Dermis microvascular lymphatic vessel endothelial cell (primary cell): ENCODE measurements around the gene AKR1C1. TPM values are rescaled to one million over a fixed set of nuclear protein-coding genes. Genes with fewer than 3 reads are reported as not detected.
"Not testable (repeated sequence)": the region's sequence is repeated elsewhere in the genome, so short reads cannot be mapped to it uniquely, and the experiment has no call there.

Experiments used
- DNase-seq, 2 donors: peaks; one replicate each; pipeline versions ENCODE4 v3.0.0 to v3.0.0-alpha.2; 2010; ENCODE audit warnings: low read depth in 2 of 2
- total RNA-seq: library from RNA; depleted of rRNA; stranded (reverse); fragments of >200 nt; gene quantifications from 2 replicates; pipeline ENCODE4 v1.2.1, GENCODE V29; 2014

The AKR1C1 gene
- total RNA-seq, result 30.8 and 81.5 TPM in 2 replicates

DNA sequence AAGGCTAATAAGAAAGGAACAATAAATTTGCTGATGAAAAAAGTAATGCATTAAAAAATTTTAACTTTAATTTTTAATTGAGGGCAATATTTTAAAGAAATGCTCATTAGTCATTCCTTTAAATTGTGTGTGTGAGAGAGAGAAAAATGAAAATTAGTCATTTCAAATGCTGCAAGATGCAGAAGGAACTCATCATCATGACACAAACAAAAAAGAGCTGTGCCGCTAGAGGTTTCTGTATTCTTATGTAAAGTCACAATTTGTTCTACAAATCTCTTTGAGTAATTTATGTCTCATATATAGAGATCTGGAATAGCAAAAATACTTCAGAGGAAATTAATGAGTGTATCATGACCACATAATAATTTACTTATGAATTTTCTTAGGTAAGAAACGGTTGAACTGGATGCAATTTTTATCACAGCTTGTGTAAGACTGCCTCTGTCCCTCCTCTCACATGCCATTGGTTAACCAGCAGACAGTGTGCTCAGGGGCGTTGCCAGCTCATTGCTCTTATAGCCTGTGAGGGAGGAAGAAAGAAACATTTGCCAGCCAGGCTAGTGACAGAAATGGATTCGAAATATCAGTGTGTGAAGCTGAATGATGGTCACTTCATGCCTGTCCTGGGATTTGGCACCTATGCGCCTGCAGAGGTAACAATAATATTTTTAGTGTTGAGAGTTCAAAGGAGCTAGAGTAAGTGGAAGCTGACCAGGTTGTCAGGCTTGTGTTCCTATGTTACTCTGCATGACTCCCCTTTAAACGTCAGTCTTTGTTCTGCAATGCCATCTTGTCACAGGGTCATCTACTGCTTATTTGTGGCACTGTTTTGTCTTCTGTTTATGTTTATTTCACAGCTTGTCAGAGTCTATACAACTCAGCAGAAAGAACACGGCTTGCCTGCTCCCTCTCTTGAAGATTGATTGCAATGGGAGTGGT is at the start of gene AKR1C1:
AKR1C1 (plus strand) TSS at position 540 of the 939 bp plus-strand sequence; CDS start at position 570, 30 bp downstream.
- DNase-seq, result not testable (repeated sequence)

DNA sequence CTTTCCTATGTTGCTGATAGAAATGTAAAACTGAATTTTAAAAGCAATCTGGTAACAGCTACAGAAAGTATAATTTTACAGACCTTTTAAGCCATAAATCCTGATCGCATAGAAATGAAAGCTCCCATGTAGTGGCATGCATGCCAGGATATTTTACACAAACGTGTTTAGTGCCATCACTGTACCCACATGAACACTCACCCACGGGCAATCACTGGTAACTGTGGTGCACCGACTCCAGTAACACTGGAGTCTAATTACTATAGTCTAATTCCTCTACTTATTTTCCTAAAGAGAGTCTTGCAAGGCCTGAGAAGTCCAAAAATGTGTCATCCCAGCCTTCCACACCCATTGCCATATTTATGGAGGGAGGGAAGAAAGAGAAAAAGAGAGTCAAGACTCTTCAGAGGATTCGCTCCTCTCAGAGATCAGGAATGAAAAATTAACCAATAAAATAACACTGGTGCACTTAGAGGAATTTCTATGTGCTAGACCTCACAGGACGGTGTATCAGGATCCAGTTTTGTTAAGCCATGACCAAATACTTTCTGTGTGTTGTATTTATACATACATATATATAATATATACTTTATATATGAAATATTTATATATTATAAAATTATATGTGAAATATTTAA is 48.9 kb upstream of the AKR1C1 start:
- no peak for DNase-seq

DNA sequence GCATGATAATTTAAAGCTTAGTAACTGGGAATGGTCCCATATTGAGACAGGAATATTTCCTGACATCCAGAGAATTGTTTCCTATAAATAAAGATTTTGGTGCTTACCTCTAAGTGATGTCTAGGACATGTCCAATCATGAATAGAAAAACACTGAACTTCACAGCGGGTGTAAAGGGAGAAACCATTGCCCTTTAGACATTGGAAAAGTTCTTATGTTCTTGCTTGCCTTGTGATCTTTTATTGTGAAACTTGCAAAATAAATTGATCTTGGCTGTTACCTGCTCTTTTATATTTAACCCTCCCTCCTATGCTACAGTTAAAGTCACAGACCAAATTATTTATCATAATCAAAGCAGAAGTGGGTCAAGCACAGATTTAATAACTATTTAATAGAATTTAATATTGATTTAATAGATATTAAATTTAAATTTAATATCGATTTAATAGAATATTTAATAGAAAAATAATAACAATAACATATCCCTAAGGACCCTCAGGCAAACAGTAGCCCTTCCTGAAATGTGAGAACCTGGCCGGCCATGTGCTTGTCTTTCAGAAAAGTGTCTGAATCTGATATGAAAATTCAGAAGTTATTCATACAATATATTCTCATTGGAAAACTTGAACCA is 47.0 kb upstream of the AKR1C1 start:
- no peak for DNase-seq

DNA sequence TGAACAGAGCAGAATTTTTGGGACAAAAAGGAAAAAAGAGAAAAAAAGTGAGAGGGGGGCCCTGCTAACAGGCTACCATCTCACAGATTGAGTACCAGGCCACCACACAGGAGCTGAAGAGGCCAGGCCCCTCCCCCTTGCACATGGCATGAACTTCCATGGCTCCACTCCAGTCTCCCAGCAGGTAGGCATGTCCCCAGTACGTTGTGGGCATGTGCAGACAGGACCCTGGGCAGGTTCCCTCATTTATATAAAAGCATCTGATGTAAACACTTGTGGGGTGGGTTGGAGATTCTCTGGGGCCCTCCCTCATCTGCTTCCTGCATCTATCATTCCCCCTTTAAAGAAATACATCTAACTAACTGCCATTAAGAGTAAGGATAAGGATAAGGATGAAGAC is 45.0 kb upstream of the AKR1C1 start:
- no peak for DNase-seq

DNA sequence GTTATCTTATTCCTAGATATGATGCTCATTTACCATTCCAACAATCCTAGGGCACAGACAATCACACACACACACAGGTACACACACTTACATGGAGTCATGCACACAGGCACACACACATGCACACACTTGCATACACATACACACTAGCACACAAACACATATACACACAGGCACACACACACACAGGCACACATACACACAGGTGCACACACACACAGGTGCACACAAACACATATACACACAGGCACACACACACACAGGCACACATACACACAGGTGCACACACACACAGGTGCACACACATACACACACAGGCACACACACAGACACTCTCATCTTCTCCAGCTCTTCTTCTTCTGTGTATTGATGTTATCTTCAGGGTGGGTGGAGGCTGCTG is 38.7 kb upstream of the AKR1C1 start:
- not testable (repeated sequence) for DNase-seq

DNA sequence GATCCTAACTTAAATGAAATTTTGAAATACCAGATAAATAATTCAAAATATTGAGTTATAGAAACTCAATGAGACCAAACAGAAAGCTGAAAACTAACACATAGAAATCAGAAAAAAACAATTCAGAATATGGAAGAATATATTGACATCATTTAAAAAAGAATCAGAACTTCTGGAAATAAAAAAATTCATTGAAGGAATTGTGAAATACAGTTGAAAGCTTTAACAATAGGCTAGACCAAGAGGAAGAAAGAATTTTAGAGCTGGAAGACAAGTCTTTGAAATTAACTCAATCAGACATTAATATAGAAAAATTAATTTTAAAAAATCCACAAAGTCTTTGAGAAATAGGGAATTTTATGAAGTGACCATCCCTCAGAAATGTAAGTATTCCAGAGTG is 36.8 kb upstream of the AKR1C1 start:
- DNase-seq, result no peak

DNA sequence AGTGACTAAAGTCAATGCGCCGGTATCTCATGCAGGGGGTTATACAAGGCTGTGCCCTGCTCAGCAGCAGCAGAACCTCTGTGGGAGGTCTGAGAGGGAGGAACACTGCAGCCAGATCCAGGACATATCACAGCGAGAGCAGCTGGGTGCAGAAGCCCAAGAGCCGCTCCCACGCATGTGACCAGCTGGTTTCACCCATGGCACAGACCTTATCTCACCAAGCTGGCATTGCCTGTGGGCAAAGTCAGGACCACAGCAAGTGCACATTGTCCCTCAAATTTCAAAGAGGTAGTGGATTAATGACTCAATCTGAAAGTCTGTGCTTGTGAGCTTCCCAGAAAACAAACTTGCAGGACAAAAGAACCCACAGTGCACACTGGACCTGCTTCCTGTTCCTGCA is 31.6 kb upstream of the AKR1C1 start:
- no peak for DNase-seq

DNA sequence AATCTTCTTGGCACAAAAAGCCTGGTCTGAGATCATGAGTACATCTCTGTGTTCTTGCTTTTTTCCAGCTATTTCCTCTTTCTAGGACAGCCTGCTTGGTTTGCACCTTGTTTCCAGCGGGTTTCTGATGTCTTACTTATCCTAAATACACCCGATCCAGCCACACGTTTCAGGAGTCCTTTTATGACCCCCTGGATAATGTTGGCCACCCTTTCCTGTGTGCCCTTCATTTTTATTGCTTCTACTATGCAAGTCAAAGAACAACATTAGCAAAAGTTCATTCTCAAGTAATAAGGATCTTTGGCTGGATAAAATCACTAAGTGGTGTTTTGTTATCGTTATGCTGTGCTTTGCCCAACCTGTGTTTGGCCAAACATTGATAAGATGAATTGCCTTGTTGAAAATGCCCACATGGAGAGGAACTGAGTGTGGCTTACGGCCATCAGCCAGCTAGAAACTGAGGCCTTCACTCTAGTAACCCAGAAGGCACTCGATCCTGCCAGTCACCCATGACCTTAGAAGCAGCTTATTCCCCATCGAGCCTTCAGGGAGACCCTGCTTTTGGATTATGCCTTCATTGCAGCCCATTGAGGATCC is 28.7 kb upstream of the AKR1C1 start:
- no peak for DNase-seq

DNA sequence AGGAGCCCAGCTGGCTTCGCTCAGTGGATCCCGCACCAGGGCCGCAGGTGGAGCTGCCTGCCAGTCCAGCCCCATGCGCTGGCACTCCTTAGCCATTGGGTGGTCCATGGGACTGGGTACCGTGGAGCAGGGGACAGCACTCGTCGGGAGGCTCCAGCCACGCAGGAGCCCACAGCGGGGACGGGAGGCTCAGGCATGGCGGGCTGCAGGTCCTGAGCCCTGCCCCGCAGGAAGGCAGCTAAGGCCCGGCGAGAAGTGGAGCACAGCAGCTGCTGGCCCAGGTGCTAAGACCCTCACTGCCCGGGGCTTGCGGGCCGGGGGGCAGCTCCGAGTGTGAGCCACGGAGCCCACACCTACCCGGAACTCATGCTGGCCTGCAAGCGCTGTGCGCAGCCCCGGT is 25.9 kb upstream of the AKR1C1 start:
- no peak for DNase-seq

DNA sequence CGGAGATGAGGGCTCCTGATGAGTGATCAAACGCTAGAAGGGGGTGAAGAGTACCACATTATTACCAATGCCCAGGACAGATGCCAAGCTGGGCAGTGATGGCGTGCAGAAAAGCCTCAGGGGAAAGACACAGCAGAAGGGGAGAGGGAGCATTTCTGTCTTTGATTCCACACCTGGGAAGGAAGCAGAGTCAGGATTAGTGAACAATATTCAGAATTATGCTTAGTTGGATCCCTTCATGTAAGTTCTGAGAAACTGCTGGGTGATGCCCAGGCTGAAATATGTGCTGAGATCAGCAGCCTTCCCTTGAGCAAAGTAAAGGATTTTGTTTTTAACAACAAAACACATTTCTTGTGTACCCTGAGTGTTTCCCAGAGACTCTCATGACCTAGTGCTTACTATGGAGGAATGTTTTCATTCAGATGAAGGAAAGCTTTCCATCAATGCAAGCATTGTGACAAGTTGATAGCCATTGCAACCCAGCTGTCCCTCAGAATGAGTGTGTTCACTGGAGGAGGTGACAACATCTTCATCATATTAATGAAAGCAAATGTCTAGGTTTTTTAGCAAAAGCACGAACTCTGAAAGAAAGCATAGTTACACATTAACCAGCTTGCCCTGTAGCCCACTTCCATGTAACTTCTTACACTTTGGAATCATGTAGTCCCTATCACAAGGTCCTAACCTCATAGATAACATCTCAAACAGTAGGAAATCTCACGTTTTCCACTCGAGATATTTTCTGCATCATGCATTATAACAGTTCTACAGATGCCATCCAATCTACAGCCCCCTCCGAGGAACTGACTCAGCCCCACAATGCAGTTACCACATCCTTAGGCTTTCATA is 23.8 kb upstream of the AKR1C1 start:
- no peak for DNase-seq

DNA sequence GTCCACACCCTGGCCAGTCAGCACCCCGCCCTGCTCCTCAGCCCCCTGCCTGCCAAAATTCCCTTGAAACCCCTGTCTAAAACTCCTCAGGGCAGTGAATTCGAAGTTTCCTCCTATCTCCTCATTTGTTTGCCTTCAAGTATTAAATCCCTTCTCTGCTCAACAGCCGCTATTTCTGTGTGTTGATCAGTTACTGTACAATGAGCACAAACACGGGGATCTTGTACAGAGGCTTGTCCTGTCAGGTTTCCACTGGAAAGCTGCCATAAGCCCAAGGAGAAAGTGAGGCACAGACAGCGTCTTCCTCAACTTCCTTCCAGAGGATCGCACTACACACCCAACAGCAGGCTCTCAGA is 23.2 kb upstream of the AKR1C1 start:
- DNase-seq, result not testable (repeated sequence)

DNA sequence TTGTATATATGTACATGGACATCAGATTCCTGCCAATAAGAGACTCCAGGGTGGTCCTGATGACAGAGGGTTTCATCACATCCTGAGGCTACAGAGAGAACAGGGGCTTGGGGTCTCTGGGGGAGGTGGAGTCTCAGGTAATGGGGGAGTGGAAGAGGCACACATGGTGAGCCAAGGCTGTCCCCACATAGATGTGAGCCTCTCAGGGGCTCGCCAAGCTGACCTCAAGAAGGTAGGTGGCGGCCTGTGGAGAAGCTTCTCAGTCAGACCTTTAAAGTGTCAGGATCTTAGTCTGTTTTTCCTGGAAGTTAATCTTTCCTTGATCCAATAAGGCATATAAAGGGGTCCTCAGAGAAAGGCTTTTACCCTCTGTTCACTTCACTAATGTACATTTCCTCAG is 22.3 kb upstream of the AKR1C1 start:
- not testable (repeated sequence) for DNase-seq

DNA sequence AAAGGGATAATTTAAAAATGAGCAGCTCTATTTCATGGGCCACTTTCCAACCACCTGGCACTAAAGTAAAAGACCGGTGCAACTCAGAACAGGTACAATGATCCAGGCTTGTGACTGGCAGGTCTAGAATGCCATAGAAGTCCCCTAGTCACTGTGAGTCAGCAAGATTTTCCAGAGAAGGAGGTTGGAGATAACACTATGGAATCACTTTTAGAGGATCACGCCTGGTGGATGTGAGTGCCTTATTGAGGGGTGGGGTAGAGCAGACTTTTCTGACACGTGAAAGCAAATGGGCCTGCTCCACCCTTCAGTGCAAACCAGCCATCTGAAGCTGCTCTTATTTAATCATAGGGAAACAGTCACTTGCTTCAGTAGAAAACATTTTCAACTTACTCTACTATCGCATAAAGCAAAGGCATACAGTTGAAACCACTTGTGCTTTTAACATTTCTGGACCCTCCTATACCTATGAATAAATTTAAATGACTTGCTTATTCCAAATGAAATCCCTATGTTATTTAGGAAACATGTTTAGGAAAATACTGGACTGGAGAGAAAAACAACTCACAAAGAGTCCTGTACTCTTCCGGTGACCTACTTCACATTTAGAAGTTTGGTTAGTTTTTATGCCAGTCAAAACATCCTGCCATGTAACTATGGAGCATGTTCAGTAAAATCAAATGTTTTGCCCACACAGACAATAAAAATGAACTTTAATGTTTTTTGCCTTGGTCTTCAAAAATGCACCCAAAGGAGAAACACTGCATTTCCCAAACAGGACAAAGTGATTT is 21.5 kb upstream of the AKR1C1 start:
- DNase-seq, result peak; percentile 75 to 87

DNA sequence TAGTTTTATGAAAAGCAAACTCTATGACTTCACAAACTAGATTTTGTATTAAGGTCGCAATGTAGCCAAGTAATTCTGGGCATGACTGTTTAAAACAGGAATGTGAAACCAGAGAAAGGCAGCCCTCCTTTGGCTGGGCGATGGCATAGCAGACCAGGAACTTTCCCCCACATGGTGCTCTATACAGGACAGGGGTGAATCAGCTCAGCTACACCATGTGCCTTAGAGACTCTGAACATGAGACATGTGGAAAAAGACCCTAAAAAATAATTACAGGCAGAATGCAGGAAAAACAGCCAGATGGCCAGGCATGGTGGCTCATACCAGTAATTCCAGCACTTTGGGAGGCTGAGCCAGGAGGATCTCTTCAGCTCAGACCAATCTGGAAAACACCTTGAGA is 20.3 kb upstream of the AKR1C1 start:
- DNase-seq, result peak; percentile 75 to 78

DNA sequence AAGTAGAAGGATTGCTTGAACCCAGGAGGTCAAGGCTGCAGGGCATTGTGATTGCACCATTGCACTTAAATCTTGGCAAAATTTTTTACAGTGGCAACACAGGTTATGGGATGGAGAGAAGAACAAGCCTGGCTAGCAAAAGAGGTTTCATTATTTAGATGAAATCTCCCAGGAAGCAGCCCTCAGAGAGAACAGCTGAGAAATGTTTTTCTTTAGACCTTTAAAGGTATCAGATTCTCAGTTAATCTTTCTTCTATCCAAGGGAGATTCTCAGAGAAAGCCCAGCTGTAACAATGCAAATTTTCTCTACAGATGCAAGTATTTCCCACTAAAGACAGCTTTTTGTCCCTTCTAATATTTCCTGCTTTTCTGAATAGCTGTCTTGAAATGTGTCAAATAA is 19.8 kb upstream of the AKR1C1 start:
- not testable (repeated sequence) for DNase-seq

DNA sequence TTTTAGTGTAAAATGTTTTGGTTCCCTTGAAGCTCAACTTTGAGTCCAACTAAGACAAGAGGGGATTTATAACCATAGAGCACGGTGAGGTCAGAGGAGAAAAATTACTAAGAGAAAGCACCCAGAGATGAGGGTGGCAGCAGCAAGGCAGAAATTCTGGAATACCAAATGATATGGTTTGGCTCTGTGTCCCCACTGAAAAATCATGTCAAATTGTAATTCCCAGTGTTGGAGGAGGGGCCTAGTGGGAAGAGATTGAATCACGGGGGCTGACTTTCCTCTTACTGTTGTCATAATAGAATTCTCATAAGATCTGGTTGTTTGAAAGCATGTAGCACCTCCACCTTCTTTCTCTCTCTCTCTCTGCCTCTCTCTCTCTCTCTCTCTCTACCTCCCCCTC is 19.4 kb upstream of the AKR1C1 start:
- no peak for DNase-seq

DNA sequence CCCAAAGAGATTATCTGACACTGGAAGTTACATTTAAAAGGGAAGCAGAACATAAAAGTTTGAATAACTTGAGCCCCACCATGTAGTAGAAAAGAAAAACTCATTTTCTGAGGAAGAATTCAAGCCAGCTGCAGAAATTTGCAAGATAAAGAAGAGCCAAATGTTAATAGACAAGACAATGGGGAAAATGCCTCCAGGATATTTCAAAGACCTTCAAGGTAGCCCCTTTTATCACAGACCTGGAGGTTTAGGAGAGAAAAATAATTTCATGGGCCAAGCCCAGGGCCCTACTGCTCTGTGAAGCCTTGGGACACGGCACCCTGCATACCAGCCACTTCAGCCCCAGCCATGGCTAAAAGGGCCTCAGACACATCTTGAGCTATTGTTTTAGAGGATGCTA is 18.4 kb upstream of the AKR1C1 start:
- DNase-seq, result no peak

DNA sequence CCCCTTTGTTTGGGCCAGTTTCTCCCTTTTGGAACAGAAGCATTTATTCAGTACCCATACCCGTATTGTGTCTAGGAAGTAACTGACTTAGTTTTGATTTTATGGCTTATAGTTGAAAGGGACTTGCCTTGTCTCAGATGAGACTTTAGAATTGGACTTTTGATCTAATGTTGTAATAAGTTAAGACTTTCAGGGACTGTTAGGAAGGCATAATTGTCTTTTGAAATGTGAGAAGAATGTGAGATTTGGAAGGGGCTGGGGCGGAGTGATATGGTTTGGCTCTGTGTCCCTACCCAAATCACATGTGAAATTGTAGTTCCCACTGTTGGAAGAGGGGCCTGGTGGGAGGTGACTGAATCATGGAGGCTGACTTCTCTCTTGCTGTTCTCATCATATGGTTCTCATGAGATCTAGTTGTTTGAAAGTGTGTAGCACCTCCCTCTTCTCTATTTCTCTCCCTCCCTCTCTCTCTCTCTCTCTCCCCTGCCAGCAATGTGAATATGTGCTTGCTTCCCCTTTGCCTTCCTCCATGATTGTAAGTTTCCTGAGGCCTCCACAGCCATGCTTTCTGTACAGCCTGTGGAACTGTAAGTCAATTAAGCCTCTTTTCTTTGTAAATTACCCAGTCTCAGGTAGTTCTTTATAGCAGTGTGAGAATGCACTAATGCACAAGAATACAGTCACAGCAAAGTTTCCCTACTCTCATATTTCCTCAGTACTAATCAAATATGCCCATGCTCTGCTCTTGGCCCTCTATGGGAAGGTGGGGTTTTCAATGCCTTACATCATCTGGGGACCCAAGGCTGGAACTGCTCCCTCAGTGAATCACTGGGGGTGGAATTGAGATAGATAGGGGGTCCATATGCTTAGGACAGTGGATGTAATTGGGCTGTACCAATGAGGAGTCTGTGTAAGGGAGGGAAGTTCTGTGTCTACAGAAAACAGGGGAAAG is 17.2 kb upstream of the AKR1C1 start:
- no peak for DNase-seq

DNA sequence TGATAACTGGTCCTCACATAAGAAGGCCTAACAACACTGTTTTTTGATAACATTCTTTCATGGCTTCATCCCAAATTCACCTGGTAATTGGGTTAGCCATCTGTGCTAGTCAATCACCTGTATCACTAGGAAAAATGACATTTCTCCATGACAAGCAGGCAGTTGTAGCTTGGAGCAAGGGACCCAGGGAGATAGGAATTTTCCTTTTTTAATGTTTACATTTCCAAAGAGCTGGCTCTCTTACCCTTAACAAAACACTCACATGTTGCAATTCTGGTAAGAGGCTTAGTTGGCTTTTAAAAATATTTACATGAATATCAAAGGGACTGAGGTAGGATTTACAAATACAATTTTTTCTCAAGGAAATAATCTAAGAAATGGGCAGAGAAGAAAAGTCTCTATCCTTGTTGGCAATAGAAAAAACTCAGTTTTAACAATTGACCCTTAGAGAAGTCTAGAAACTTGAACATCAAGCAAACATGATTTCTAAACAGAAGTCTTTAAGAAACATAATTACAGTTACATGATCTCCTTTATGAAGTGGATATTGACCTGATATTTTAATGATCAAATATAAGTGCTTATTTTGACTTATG is 16.1 kb upstream of the AKR1C1 start:
- DNase-seq, result peak in 1 of 2 donors; percentile 42
